OCI-LY1 (cell line): ENCODE measurements around the gene CIC.
"Not testable (repeated sequence)": the region's sequence is repeated elsewhere in the genome, so short reads cannot be mapped to it uniquely, and the experiment has no call there.

Experiments used
- H2AFZ ChIP-seq: fragments of 200-600 bp; sonication (generic), shearing (Covaris generic); 2 replicates; pipeline ENCODE4 v1.6.0; 2014; ENCODE audit warnings: antibody characterized with exemption, mild to moderate bottlenecking, low read length
- H3F3A ChIP-seq: fragments of 200-600 bp; sonication (generic), shearing (Covaris generic); 2 replicates; pipeline ENCODE4 v1.6.0; 2014; ENCODE audit warnings: mild to moderate bottlenecking, antibody characterized with exemption, low read length, moderate library complexity; ENCODE audit not compliant: insufficient read depth
- H3K27ac ChIP-seq: fragments of 200-600 bp; sonication (generic); 2 replicates; pipeline ENCODE4 v1.5.1; 2014; ENCODE audit warnings: low read length, mixed run types, mild to moderate bottlenecking, low read depth; ENCODE audit not compliant: poor library complexity, severe bottlenecking
- H3K27me3 ChIP-seq: fragments of 200-600 bp; sonication (generic); 2 replicates; pipeline ENCODE4 v1.6.0; 2014; ENCODE audit warnings: antibody characterized with exemption, mild to moderate bottlenecking, low read length, moderate library complexity; ENCODE audit not compliant: insufficient read depth
- H3K36me3 ChIP-seq: fragments of 200-600 bp; sonication (generic); 2 replicates; pipeline ENCODE4 v1.6.1; 2014; ENCODE audit warnings: mild to moderate bottlenecking, antibody characterized with exemption, low read length, moderate library complexity, mixed read lengths; ENCODE audit not compliant: insufficient read depth
- H3K4me1 ChIP-seq: fragments of 200-600 bp; sonication (generic); 2 replicates; pipeline ENCODE4 v1.5.1; 2014; ENCODE audit warnings: mild to moderate bottlenecking, low read length, moderate library complexity; ENCODE audit not compliant: insufficient read depth, severe bottlenecking
- H3K4me2 ChIP-seq: fragments of 200-600 bp; sonication (generic), shearing (Covaris generic); 2 replicates; pipeline ENCODE4 v1.6.1; 2014; ENCODE audit warnings: low read length
- H3K4me3 ChIP-seq: fragments of 200-600 bp; sonication (generic); 2 replicates; pipeline ENCODE4 v1.5.1; 2014; ENCODE audit warnings: low read length, low read depth, mild to moderate bottlenecking, mixed read lengths; ENCODE audit not compliant: poor library complexity, severe bottlenecking
- H3K79me2 ChIP-seq: fragments of 200-600 bp; shearing (Covaris generic); 2 replicates; pipeline ENCODE4 v1.6.1; 2016; ENCODE audit warnings: mixed run types, low read length, mixed read lengths; ENCODE audit not compliant: insufficient read depth
- H3K9ac ChIP-seq: fragments of 200-600 bp; sonication (generic), shearing (Covaris generic); 2 replicates; pipeline ENCODE4 v1.6.1; 2014; ENCODE audit warnings: mild to moderate bottlenecking, low read length, mixed read lengths
- H3K9me2 ChIP-seq: fragments of 200-600 bp; sonication (generic), shearing (Covaris generic); 2 replicates; pipeline ENCODE4 v1.6.1; 2014; ENCODE audit warnings: low read depth, mild to moderate bottlenecking, low read length, mixed read lengths
- H3K9me3 ChIP-seq: fragments of 200-600 bp; shearing (Covaris generic); 2 replicates; pipeline ENCODE4 v1.6.1; 2014; ENCODE audit warnings: low read length, mixed read lengths
- H4K20me1 ChIP-seq: fragments of 200-600 bp; sonication (generic), shearing (Covaris generic); 2 replicates; pipeline ENCODE4 v1.6.0; 2016; ENCODE audit warnings: mild to moderate bottlenecking, low read length; ENCODE audit not compliant: insufficient read depth
- EZH2 ChIP-seq: fragments of 200-600 bp; sonication (generic), shearing (Covaris generic); IDR thresholded peaks from 2 replicates; pipeline ENCODE4 v1.8.0; 2017; ENCODE audit warnings: borderline replicate concordance, mixed run types, mild to moderate bottlenecking, antibody characterized with exemption, low read length, moderate library complexity, mixed read lengths
- TF ChIP-seq, protein P1 (sequence below): fragments of 200-600 bp; sonication (generic), shearing (Covaris generic); IDR thresholded peaks from 2 replicates; pipeline ENCODE4 v1.5.1; 2017; ENCODE audit warnings: mild to moderate bottlenecking, antibody characterized with exemption, low read length, moderate library complexity, mixed read lengths

CIC gene

DNA sequence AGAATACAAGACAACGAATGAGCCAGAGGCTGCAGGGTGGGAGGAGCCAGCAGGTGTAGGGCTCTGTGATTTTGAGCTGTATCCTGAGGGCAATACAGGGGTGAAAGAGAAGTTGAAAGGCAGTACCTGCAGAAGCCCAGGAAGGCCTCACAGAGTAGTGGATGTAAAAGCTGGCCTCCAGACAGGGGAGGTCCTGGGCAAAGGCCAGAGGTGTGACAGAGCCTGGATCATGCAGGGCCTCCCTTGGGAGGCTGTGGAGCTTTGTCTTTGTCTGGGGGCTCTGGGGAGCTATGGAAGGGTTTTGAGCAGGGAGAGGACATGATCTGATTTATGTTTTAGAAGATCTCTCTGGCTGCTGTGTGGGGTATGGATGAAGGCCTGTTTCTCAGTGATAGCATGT is 59.1 kb downstream of the CIC start:
- Histone ChIP-seq H3K4me2 (no peak overlapping the region), H3K27ac (no peak overlapping the region), H3K9me3 (no peaks in the 10 kb centered on the region), H3K79me2 (no peaks in the 10 kb centered on the region), H3K36me3 (no peaks in the 10 kb centered on the region), H3K9me2 (no peaks in the 10 kb centered on the region), H3F3A (no peaks in the 10 kb centered on the region), H3K4me1 (peaks cover 30% of the 10 kb centered on the region), H3K9ac (no peak overlapping the region), H3K4me3 (no peak overlapping the region), H2AFZ (no peak overlapping the region), H3K27me3 (no peaks in the 10 kb centered on the region), H4K20me1 (no peaks in the 10 kb centered on the region)
- no peak for TF ChIP-seq EZH2
- TF ChIP-seq, protein P1, sequence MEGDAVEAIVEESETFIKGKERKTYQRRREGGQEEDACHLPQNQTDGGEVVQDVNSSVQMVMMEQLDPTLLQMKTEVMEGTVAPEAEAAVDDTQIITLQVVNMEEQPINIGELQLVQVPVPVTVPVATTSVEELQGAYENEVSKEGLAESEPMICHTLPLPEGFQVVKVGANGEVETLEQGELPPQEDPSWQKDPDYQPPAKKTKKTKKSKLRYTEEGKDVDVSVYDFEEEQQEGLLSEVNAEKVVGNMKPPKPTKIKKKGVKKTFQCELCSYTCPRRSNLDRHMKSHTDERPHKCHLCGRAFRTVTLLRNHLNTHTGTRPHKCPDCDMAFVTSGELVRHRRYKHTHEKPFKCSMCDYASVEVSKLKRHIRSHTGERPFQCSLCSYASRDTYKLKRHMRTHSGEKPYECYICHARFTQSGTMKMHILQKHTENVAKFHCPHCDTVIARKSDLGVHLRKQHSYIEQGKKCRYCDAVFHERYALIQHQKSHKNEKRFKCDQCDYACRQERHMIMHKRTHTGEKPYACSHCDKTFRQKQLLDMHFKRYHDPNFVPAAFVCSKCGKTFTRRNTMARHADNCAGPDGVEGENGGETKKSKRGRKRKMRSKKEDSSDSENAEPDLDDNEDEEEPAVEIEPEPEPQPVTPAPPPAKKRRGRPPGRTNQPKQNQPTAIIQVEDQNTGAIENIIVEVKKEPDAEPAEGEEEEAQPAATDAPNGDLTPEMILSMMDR = no peak

DNA sequence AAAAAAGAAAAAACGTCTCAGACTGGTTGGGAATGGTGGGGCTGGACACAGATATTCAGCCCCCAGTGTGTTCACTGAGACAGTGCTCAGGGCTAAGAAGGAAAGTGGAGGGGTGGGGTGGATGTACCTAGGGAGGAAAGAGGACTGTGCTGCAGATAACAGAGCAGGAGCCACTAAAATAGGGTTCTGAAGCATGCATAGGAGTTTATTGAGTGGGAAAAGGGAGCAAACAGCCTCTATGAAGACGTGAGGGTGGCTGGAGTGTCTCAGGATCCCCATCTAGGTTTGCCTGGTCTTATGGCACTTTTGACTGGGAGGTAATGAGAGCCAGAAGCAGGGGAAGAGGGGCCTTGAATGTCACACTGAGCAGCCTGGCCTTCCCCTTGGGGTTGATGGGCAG is 59.8 kb downstream of the CIC start:
- no peak overlapping the region for H3K27ac ChIP-seq
- H3K9me2 ChIP-seq = no peaks in the 10 kb centered on the region
- TF ChIP-seq EZH2 = no peak
- TF ChIP-seq, protein P1 = no peak
- no peaks in the 10 kb centered on the region for H3K79me2 ChIP-seq
- no peaks in the 10 kb centered on the region for H3F3A ChIP-seq
- H3K9me3 ChIP-seq = no peaks in the 10 kb centered on the region
- H3K36me3 ChIP-seq = no peaks in the 10 kb centered on the region; the same call in 1 of the 2 replicates
- peaks cover 30% of the 10 kb centered on the region for H3K4me1 ChIP-seq
- no peak overlapping the region for H3K4me2 ChIP-seq
- no peak overlapping the region for H3K9ac ChIP-seq
- H3K27me3 ChIP-seq = no peaks in the 10 kb centered on the region
- H4K20me1 ChIP-seq = no peaks in the 10 kb centered on the region
- H2AFZ ChIP-seq = no peak overlapping the region
- H3K4me3 ChIP-seq = no peak overlapping the region

DNA sequence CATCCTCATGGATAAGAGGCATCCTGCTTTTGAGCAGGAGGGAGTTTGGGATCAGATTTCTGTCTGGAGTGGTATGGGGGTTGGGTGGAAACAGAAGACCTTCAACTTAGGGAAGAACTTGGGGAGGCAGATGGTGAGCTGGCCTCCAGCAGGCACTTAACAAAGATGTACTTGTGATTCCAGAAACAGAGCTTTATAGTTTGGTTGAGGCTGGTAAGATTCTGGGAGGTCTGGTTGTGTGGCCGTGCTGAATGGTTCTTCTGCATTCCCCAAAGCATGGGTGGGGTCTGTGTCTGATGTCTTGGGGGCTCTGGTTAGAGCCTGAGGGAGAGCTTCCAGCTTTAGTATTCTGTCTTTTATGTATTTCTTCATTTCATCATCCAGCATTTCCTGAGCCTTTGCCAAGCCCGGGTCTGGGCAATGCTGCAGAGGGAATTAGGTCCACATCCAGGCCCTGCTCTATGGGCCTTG is 61.2 kb downstream of the CIC start:
- Histone ChIP-seq H3K79me2 (no peaks in the 10 kb centered on the region), H3K27me3 (no peaks in the 10 kb centered on the region), H3K9ac (no peak overlapping the region), H3K4me2 (no peak overlapping the region), H3K36me3 (no peaks in the 10 kb centered on the region; the same call in 1 of the 2 replicates), H3K9me2 (no peaks in the 10 kb centered on the region), H3K4me1 (peaks cover 18% of the 10 kb centered on the region), H3K4me3 (no peak overlapping the region), H4K20me1 (no peaks in the 10 kb centered on the region), H3F3A (no peaks in the 10 kb centered on the region), H3K9me3 (no peaks in the 10 kb centered on the region), H2AFZ (no peak overlapping the region), H3K27ac (no peak overlapping the region)
- TF ChIP-seq, protein P1 = no peak
- no peak for TF ChIP-seq EZH2

DNA sequence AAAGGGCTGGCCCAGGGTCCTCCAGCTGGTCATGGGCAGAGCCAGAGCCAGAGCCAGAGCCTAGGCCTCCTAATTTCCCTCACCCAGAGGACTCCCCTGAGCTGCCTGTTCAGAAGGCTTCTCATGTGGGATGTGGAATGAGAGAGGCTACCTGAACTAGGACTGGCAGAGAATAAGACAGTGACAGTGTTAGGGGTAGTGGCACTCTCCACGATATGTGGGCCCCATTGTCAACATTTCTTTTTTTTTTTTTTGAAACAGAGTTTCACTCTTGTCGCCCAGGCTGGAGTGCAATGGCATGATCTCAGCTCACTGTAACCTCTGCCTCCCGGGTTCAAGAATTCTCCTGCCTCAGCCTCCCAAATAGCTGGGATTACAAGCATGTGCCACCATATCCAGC is 62.3 kb downstream of the CIC start:
- not testable (repeated sequence) for H3F3A ChIP-seq, H3K36me3 ChIP-seq, H3K27me3 ChIP-seq, H3K9me3 ChIP-seq, H3K9ac ChIP-seq, H3K79me2 ChIP-seq, H3K9me2 ChIP-seq, H2AFZ ChIP-seq, H3K27ac ChIP-seq, H3K4me2 ChIP-seq, H4K20me1 ChIP-seq, H3K4me3 ChIP-seq
- peaks cover 14% of the 10 kb centered on the region for H3K4me1 ChIP-seq
